HG03280 (cell line): Measurements from ENCODE around the gene TMED1.
"Not testable (repeated sequence)": the region's sequence is repeated elsewhere in the genome, so short reads cannot be mapped to it uniquely, and the experiment has no call there.

Source experiments
- ATAC-seq: cut with Tn5 transposase; IDR thresholded peaks from one replicate; pipeline ENCODE4 v1.9.1; 2021; ENCODE audit warnings: mild to moderate bottlenecking, moderate library complexity; ENCODE audit not compliant: unreplicated experiment

The TMED1 gene, protein sequence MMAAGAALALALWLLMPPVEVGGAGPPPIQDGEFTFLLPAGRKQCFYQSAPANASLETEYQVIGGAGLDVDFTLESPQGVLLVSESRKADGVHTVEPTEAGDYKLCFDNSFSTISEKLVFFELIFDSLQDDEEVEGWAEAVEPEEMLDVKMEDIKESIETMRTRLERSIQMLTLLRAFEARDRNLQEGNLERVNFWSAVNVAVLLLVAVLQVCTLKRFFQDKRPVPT

DNA sequence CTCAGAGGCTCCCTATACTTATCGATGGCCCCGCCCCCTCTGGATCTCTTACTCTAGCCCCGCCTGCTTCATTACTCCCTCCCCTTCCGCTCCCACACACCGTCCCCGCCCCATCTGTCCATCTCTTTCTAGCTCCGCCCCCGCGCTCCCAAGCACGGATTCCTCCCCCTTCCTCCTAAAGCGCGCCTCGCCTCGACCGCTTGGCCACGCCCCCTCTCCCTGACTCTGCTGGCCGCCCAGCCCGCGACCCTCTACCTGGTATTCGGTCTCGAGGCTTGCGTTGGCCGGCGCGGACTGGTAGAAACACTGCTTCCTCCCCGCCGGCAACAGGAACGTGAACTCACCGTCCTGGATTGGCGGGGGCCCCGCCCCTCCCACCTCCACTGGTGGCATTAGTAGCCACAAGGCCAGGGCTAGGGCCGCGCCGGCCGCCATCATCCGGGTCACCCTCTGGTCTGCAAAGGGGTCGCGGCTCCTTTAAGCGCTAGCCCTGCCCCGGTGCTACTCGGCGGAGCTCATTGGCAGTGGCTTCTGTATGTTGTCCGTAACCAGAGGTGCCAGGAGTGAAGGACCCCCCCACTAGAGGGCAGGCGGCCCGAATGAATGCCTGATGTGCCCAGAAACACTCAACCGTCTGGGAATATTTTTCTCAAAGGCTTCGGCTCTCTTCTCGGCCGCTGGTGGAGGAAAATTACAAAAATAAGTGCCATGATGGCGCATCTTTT, at the start of gene TMED1:
Gene TMED1, minus strand, starts transcription at position 459 of the 725 bp plus-strand sequence. Its CDS starts 21 bp downstream, at position 438.
- ATAC-seq, result peak; percentile 77

DNA sequence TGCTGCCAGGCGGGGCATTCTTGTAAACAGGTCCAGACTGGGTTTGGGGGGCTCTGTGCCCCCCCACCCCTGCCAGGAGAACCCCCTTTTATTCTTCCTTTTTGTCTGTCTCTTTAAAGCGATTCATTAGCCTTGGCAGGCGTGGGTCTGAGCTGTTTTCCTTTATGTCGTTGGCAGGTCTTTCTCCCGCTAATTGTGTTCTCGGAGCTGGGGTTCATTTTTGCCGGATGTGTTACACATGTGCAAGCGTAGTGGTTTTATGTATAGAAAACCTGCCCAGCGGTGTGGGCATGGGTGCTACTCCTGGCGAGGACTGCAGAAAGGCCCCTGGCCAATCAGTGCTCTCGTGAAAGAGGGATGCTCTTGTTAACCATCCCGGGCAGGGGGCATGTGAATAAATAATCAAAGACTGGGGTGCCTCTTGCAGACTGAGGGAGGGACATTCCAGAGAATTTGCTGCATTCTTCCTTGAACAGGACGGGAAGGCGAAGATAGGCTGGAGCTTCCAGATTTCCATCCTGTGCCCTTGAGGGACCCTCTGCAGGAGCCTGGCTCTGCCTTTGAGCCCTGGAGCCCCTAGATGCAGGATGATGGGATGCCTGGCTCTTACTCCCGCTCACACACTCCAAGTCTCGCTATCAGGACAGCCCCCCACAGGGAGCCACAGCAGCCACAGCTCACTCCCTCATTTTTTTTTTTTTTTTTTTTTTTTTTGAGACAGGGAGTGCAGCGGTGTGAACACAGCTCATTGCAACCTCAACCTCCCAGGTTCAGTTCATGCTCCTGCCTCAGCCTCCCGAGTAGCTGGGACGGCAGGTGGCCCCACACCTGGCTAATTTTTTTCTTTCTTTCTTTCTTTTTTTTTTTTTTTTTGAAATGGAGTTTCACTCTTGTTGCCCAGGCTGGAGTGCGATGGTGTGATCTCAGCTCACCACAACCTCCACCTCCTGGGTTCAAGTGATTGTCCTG, 49.5 kb upstream of the TMED1 start:
- ATAC-seq, result no peak

DNA sequence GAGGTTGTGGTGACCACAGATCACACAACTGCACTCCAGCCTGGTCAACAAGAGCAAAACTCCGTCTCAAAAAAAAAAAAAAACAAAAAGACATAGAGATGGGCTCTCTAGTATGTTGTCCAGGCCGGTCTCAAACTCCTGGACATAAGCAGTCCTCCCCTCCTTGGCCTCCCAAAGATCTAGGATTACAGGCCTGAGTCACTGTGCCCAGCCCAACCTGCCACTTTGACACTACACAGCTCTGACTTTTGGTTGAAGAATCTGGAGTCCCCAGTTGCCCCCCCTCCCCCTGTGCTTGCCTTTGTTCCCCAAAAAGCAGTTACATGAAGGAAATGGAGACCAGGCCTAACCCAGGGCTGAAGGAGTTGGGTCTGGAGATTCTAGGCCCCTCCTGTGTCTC, 48.3 kb upstream of the TMED1 start:
- no peak for ATAC-seq

DNA sequence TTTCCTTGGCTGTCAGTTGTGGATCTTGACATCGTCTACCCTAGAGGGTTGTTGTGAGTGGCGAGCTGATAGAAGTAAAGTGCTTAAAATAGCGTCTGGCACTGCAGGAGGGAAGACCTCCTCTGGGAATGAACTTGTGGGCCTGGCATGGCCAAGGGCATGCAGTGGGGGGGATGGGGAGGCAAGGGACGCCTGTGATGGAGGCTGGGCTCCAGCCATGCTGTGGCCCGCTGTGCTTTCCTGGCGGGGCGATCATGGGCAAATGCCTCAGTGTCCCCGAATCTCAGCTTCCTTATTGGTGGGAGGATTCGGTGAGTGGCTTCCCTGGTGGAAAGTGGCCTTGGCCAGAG, 46.1 kb upstream of the TMED1 start:
- ATAC-seq, result no peak

DNA sequence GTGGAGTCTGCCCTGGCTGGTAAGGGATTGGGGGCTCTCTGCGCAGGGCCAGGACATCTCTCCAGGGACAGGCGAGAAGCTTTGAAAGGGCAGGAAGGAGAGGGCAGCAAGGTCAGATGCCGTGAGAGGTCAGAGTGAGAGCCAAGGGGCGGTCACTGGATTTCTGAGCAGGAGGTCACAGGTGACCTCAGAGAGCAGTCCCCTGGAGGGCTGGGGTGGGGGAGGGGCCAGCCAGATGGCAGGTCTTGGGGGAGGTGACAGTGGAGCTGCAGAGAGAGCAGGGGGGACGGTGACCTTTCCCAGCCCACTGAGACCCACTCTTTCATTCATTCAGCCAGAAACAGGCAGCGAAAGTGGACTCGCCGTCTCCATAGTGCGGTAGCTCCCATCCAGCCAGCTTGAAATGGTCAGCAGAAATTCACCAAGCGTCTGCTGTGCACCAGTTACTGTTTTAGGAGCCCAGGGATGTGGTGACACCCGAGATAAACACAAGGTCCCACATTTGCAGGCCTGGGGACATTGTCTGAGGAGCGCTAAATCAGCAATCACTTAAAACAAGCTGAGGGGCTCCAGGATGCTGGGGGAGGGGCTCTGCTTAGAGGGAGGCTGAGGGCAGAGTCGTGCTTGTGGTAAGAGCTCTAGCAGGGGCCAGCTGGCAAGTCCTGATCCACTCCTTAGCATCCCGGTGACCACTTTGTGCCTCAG, 45.5 kb upstream of the TMED1 start:
- ATAC-seq, result no peak

DNA sequence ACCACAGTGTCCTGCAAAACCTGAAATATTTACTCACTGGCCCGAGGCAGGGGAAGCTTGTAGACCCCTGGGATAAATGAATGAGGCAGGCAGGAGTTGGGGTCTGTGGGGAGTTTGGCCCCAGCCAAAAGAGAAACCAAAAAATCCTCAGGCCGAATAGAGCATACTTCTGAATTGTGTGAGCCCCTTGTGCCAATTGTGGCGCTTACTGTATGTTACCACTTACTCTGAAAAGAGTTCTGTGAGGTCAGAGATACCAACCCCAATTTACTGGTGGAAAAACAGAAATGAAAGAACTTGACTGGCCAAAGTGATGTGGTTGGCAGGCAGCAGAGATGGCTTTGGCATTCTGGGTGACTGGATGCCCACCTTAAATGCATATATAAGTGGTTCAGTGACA, 42.2 kb upstream of the TMED1 start:
- no peak for ATAC-seq

DNA sequence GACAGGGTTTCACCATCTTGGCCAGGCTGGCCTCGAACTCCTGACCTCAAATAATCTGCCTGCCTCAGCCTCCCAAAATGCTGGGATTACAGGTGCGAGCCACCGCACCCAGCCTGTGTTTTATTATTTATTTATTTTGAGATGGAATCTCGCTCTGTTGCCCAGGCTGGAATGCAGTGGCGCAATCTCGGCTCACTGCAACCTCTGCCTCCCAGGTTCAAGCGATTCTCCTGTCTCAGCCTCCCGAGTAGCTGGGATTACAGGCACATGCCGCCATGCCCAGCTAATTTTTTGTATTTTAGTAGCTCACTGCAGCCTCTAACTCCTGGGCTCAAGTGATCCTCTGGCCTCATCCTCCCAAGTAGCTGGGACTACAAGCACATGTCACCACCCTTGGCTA, 41.6 kb upstream of the TMED1 start:
- not testable (repeated sequence) for ATAC-seq

DNA sequence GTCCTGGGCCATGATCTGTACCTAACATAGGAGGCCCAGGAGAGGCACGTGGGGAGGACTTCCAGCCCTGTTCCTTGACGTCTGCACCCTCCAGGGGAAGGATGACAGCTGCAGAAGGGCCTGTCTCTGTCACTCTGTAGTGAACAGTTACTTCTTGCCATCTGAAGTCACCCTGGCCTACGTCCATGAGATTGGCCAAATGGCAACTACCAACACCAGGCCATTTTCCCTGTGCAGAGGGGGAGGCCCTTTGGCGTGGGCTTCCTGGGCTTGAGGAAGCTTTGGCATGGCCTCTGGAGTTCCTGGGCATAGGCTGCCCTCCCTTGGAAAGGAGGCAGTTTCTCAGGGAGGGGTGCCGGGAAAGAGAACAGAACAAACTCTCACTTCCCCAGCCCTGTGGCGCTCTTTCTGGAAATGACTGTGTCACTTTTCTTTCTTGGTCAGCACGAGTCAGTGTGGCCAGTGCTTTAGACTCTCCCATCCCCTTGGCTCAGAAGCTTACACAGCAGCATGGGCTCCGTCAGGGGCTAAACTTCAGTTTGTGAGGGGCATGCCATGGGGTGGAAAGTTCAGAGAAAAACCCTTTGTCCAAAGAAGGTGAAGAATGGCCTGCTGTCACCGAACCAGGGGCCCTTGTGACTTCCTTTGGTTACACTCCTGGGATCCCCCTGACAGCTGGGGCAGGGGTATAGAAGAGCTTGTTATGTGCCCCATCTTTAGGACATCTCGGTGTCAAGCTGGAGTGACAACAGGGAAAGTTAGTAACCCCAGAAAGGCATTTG, 40.6 kb upstream of the TMED1 start:
- peak; percentile 41 for ATAC-seq

DNA sequence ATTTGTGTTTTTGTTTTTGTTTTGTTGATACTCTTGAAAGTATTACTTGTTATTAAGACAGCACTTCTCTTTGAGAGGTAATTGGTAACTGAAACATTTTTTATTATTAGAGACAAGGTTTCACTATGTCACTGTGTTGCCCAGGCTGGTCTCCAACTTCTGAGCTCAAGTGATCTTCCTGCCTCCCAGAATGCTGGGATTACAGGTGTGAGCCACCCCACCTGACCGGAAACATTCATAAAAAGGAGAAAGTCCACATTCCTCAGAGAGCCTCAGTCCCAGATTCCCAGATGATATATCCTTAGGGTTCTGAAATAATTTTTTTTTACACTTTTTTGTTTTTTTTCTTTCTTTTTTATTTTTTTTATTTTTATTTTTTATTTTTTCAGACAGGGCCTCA, 38.0 kb upstream of the TMED1 start:
- no peak for ATAC-seq

DNA sequence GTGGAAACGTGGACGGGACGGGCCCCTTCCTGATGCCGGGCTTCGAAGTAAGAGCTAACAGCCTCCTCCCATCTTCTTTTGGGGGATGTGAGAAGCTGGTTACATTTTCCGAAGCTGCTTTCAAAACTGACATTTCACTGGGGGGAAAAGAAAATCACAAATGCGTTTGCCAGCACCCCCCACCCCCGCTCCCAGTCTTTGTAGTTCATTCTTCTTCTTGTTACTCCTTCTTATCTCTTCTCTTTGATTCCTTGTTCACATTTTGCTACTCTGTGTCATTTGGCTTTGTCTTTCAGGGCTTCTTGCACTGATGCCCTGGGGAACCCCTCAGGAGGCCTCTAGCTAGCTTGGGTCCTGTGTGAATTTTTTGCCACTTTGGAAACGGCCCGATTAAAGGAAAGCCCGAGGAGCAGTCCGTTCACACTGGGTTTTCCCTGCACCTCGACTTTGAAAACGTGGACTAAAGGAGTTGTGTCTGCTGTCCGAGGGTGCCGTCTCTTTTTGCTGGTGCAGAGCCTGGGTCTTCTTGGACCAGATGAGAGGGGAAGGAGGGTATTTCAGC, 36.6 kb upstream of the TMED1 start:
- ATAC-seq, result no peak

DNA sequence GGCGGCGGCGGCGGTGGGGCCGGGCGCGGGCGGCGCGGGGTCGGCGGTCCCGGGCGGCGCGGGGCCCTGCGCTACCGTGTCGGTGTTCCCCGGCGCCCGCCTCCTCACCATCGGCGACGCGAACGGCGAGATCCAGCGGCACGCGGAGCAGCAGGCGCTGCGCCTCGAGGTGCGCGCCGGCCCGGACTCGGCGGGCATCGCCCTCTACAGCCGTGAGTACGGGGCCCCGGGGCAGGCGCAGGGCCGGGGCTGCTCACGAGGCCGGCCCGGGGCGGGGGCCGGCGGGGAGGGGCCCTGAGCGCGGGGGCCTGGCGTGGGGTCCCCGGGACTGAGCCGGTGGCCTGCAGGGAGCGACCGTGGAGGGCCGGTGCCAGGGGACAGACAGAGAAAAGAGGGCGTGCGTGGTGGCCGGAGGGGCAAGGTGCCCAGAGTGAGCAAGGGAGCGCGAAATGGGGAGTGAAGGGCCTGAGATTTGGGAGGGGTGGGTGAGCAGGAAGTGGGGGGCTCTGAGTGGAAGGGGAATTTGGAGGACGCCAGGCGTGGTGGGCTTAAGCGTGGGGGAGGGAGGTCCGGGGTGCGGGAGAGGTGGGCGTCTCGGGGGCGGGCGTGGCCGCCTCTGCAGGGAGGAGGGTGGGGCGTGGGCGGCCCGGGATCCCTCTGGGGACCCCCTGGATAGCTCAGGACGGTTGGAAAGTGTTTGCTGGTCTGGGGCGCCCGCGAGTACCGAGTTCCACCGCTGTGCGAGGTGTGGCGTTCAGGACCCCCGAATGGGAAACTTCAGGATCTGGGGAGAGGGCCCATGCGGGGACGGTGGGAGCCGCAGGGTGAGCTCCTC, 35.9 kb upstream of the TMED1 start:
- ATAC-seq, result peak; percentile 19

DNA sequence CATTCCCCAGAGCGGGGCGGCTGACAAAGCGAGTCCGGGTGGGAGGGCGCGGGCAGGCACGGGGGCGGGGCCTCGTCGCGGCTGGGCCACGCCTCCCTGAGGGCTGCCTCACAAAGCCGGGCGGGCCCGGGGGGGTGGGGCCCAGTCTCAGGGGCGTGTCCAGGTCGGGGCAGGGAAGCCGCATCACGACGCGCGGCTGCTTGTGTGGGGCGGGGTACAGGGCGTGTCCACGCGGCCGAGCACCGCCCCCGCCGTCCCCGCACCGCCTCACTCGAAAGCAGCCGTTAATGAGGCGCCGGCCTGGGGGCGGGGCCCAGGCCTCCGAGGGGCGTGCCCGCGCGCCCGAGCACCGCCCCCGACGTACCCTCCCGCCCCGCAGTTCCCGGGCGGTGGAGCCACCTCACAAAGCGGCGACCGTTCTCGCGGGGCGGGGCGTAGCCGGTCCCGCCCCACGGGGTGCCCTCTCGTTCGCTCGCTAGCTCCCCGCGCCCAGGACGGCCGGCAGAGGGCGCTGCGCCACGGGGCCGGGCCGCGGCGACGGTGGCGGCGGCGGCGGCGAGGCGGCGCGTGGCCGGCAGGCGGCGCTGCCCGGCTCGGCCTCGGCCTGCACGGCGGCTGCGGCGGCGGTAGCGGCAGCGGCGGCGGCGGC, 35.1 kb upstream of the TMED1 start, which contains the start of gene CARM1:
Gene CARM1, plus strand, starts transcription at position 599 of the 649 bp plus-strand sequence. CDS start 150 bp downstream, outside the sequence.
- peak; percentile 75 for ATAC-seq

DNA sequence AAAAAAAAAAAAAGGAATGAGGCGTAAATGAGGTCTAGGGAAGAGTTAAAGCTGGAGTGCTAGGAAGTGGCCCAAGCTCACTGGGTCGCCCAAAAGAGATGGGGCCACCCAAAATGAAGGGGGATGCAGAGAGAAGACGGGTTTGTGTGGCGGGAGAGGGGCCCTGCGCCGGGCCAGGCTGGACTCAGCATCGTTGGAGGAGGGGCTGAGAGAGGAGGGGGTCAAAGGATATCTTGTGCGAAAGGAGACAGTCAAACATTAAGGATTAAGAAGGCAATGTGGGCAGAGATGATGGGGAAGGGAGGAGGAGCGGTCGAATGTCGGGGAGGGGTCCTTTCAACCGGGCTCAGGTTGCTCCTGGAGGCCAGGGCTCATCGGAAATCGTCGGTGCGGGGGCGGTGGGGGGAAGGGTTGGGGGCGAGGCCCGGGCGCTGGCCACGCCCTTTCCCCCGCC, 34.5 kb upstream of the TMED1 start:
- ATAC-seq, result no peak

DNA sequence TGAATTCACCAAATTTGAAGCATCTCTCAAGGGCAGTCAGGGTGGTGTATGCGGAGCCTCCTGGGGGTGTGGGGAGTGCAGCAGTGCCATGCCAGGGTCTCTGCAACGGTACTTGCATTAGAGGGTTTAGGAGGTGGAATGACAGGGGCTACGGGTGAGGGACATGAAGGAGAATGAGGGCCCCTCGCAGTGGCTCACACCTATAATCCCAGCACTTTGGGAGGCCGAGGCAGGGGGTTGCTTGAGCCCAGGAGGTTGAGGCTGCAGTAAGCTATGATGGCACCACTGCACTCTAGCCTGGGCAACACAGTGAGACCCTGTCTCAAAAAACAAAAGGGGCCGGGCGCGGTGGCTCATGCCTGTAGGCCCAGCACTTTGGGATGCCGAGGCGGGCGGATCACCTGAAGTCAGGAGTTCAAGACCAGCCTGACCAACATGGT, 33.9 kb upstream of the TMED1 start:
- ATAC-seq, result not testable (repeated sequence)

DNA sequence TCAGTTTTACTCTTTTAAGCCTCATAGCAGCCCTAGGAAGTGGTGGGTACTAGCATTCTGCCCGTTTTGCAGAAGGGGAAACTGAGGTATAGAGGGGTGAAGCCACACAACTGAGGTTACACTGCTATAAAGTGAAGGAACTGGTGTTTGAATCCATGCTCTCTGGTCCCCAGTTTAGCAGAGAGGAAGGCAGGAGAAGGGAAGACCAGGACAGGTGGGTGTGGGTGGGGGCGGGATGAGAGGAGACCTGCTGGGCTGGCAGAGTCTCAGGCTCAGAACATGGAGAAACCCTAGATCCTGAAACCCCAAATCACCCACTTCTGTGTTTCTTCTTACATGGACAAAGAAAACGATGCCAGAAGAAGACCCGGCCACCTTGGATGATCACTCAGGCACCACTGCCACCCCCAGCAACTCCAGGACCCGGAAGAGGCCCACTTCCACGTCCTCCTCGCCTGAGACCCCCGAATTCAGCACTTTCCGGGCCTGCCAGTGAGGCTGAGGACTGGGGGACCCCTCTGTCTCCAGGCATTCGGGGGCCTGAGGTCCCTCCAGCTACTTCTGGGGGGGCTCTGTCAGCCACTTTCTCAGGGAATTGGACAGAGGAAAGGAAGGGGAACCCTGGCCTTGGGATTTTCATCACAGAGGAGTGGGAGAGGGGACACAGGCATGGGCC, 33.0 kb upstream of the TMED1 start:
- no peak for ATAC-seq

DNA sequence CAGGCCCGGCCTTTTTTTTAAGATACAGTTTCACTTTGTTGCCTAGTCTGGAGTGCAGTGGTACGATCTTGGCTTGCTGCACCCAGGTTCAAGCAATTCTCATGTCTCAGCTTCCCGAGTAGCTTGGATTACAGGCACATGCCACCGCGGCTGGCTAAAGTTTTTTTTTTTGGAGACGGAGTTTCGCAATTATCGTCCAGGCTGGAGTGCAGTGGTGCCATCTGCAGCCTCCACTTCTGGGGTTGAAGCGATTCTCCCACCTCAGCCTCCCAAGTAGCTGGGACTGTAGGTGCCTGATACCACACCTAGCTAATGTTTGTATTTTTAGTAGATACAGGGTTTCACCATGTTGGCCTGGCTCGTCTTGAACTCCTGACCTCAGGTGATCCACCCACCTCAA, 30.5 kb upstream of the TMED1 start:
- no peak for ATAC-seq

DNA sequence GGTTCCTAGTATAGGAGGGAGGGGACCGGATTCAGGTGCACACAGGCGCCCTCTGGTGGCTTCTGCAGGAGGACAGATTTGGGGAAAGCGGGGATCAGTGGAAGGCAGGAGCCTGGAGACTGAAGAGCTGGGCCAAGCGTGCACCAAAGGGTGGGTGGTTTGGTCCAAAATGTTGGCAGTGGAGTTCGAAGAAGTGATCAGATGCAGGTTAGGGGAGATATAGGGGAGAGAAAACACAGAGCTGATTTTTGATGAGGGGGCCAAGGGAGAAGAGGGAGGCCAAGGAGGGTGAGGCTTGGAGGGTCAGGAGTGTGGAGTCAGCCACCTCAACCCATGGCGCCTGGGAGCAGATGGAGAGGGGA, 28.5 kb upstream of the TMED1 start:
- no peak for ATAC-seq
